Astrocyte (in vitro differentiated cells and primary cell): ENCODE data around the gene LGI2. TPM values are rescaled to one million over a fixed set of nuclear protein-coding genes. Genes with fewer than 3 reads are reported as not detected.

Experiments
- DNase-seq: peaks from one replicate; pipeline ENCODE4 v3.0.0-alpha.2; 2010; ENCODE audit warnings: low read depth
- FAIRE-seq: peaks from 2 replicates; lab custom pipeline; 2011; peaks lifted over from hg19 to GRCh38; lab: Jason Lieb, UNC
- H2AFZ ChIP-seq: 2 replicates; pipeline ENCODE4 v1.6.0; 2012; ENCODE audit warnings: low read depth, low read length, inconsistent platforms
- H3K27ac ChIP-seq: 2 replicates; pipeline ENCODE4 v1.5.1; 2011; ENCODE audit warnings: low read depth, low read length, inconsistent platforms
- H3K27me3 ChIP-seq: 2 replicates; pipeline ENCODE4 v1.6.0; 2011; ENCODE audit warnings: low read length, inconsistent platforms; ENCODE audit not compliant: insufficient read depth
- H3K36me3 ChIP-seq: 2 replicates; pipeline ENCODE4 v1.5.1; 2011; ENCODE audit warnings: low read length, inconsistent platforms; ENCODE audit not compliant: insufficient read depth
- H3K4me1 ChIP-seq: 2 replicates; pipeline ENCODE4 v1.5.1; 2011; ENCODE audit warnings: low read length, inconsistent platforms; ENCODE audit not compliant: insufficient read depth
- H3K4me2 ChIP-seq: 2 replicates; pipeline ENCODE4 v1.6.0; 2012; ENCODE audit warnings: low read length, inconsistent platforms
- H3K4me3 ChIP-seq: 2 replicates; pipeline ENCODE4 v1.5.1; 2011; ENCODE audit warnings: low read depth, mild to moderate bottlenecking, low read length, inconsistent platforms; ENCODE audit not compliant: insufficient read depth
- H3K79me2 ChIP-seq: 2 replicates; pipeline ENCODE4 v1.6.0; 2012; ENCODE audit warnings: mild to moderate bottlenecking, low read length, inconsistent platforms; ENCODE audit not compliant: insufficient read depth
- H3K9ac ChIP-seq: 2 replicates; pipeline ENCODE4 v1.6.0; 2012; ENCODE audit warnings: mild to moderate bottlenecking, low read length, inconsistent platforms
- H3K9me3 ChIP-seq: 2 replicates; pipeline ENCODE4 v1.5.1; 2012; ENCODE audit warnings: low read depth, mild to moderate bottlenecking, low read length, inconsistent platforms; ENCODE audit not compliant: insufficient read depth
- H4K20me1 ChIP-seq: 2 replicates; pipeline ENCODE4 v1.6.0; 2012; ENCODE audit warnings: low read length, inconsistent platforms; ENCODE audit not compliant: insufficient read depth
- H3K27ac Mint-ChIP-seq: one replicate; pipeline ENCODE4 v1.8.0; 2021; ENCODE audit warnings: mild to moderate bottlenecking, mixed read lengths; ENCODE audit not compliant: unreplicated experiment
- H3K27me3 Mint-ChIP-seq: one replicate; pipeline ENCODE4 v1.8.0; 2021; ENCODE audit warnings: low read depth, mixed read lengths; ENCODE audit not compliant: unreplicated experiment
- H3K36me3 Mint-ChIP-seq: one replicate; pipeline ENCODE4 v1.8.0; 2021; ENCODE audit warnings: low read depth, mixed read lengths; ENCODE audit not compliant: unreplicated experiment
- H3K4me1 Mint-ChIP-seq: one replicate; pipeline ENCODE4 v1.8.0; 2021; ENCODE audit warnings: low read depth, mixed read lengths; ENCODE audit not compliant: unreplicated experiment
- H3K4me3 Mint-ChIP-seq: one replicate; pipeline ENCODE4 v1.8.0; 2021; ENCODE audit warnings: mild to moderate bottlenecking, moderate library complexity, mixed read lengths; ENCODE audit not compliant: unreplicated experiment
- H3K9me3 Mint-ChIP-seq: one replicate; pipeline ENCODE4 v1.8.0; 2021; ENCODE audit warnings: mild to moderate bottlenecking, mixed read lengths; ENCODE audit not compliant: unreplicated experiment
- EZH2 ChIP-seq: IDR thresholded peaks from 2 replicates; pipeline ENCODE4 v1.6.1; 2012; ENCODE audit warnings: mild to moderate bottlenecking, low read length, inconsistent platforms; ENCODE audit not compliant: insufficient read depth
- total RNA-seq: library from RNA; stranded (reverse); gene quantifications from 2 replicates; pipeline ENCODE4 v1.2.1, GENCODE V29; 2021
- TF ChIP-seq, protein P1 (sequence below): IDR thresholded peaks from 2 replicates; pipeline ENCODE4 v1.5.1; 2011; ENCODE audit warnings: low read depth, mild to moderate bottlenecking, inconsistent platforms, low read length, moderate library complexity; ENCODE audit not compliant: insufficient read depth

LGI2 gene
- total RNA-seq, 1 donor from 2014 or later, result 0.27 TPM

DNA sequence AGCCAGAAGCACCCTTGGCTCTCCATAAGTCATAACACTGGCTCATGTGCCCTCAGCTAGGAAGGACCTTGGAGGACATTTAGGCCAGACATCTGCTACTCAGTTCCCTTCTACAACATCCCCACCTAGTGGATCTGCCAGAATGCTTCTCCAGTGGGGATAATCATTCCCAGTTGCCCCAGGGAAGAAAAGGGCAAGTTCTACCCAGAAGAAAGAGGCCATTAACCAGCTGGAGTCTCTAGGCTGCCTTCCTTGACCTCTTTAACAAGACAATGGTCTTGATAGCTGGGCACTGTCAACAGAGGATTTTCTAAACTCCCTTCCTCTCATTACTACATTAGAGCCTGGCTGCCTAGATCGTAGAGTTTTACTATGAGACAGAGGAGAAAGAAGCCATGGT lies 42.0 kb downstream of the LGI2 start:
- Histone ChIP-seq H3K4me3 (no peak overlapping the region), H4K20me1 (no peaks in the 10 kb centered on the region), H3K79me2 (no peaks in the 10 kb centered on the region), H3K4me1 (no peaks in the 10 kb centered on the region), H3K27me3 (peaks cover 3% of the 10 kb centered on the region), H3K4me2 (no peak overlapping the region), H3K27ac (no peak overlapping the region), H3K9ac (no peak overlapping the region), H3K9me3 (no peaks in the 10 kb centered on the region), H2AFZ (no peak overlapping the region), H3K36me3 (no peaks in the 10 kb centered on the region)
- DNase-seq (no peak), FAIRE-seq (peak; percentile 9)
- Mint-ChIP-seq H3K27ac (no peak overlapping the region), H3K9me3 (peaks cover 3% of the 10 kb centered on the region), H3K4me3 (no peak overlapping the region), H3K36me3 (no peaks in the 10 kb centered on the region), H3K27me3 (peaks cover 14% of the 10 kb centered on the region), H3K4me1 (peaks cover 4% of the 10 kb centered on the region)
- TF ChIP-seq EZH2, result no peak
- TF ChIP-seq, protein P1, sequence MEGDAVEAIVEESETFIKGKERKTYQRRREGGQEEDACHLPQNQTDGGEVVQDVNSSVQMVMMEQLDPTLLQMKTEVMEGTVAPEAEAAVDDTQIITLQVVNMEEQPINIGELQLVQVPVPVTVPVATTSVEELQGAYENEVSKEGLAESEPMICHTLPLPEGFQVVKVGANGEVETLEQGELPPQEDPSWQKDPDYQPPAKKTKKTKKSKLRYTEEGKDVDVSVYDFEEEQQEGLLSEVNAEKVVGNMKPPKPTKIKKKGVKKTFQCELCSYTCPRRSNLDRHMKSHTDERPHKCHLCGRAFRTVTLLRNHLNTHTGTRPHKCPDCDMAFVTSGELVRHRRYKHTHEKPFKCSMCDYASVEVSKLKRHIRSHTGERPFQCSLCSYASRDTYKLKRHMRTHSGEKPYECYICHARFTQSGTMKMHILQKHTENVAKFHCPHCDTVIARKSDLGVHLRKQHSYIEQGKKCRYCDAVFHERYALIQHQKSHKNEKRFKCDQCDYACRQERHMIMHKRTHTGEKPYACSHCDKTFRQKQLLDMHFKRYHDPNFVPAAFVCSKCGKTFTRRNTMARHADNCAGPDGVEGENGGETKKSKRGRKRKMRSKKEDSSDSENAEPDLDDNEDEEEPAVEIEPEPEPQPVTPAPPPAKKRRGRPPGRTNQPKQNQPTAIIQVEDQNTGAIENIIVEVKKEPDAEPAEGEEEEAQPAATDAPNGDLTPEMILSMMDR, result peak; percentile 44

DNA sequence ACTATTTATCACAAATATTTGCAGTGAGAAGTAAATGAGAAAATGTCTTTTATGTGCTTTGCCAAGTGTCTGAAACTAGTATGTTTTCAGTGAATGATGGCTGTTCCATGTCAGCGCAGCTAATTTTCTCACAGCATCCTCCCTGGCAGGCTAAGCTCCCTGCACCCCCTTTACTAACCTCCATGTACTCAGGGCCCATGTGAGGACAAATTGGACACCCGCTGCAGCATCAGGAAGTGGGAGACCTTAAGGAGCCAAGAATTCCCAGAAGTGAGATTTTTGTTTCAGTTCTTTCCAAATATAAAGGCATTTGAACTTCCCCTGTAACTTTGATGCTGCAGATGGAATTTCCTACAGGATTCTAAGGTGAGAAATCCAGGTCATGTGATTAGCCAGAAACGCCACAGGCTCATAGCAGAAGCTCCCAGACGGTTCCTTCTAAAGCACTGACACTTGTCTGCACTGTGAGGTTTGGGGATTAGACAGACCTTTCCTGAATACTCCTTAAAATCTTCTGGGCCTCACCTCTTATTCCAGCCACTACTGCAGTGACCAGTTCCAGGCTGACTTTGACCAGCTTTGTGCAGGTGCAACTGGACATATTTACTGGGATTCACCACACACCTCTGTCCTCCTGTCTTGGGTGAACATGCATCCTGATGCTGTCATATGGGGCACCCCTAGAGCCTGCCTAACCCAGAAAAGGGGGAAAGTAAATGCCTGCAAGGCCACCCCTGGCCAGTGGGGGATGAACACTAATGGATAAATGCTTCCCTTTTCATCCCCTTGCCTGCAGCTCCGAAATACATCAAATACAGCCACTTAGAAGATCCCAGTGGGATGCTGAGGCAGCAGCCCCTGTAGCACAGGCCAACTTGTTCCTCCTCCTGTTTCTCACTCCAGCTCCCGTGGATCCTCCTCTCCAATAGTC lies 45.9 kb downstream of the LGI2 start:
- H3K4me3 Mint-ChIP-seq, result no peak overlapping the region
- H3K27me3 Mint-ChIP-seq, result peaks cover 25% of the 10 kb centered on the region
- DNase-seq (no peak), FAIRE-seq (no peak)
- no peak for TF ChIP-seq EZH2
- TF ChIP-seq, protein P1, result no peak
- no peaks in the 10 kb centered on the region for H3K4me1 Mint-ChIP-seq
- H3K36me3 Mint-ChIP-seq, result no peaks in the 10 kb centered on the region
- H3K4me3 ChIP-seq, result no peak overlapping the region
- H3K9ac ChIP-seq, result no peak overlapping the region
- no peak overlapping the region for H3K4me2 ChIP-seq
- no peaks in the 10 kb centered on the region for H4K20me1 ChIP-seq
- peaks cover 6% of the 10 kb centered on the region for H3K27me3 ChIP-seq
- H3K27ac Mint-ChIP-seq, result no peak overlapping the region
- peaks cover 3% of the 10 kb centered on the region for H3K9me3 Mint-ChIP-seq
- no peaks in the 10 kb centered on the region for H3K4me1 ChIP-seq
- H2AFZ ChIP-seq, result no peak overlapping the region
- no peaks in the 10 kb centered on the region for H3K9me3 ChIP-seq
- H3K79me2 ChIP-seq, result no peaks in the 10 kb centered on the region
- no peak overlapping the region for H3K27ac ChIP-seq
- H3K36me3 ChIP-seq, result no peaks in the 10 kb centered on the region

DNA sequence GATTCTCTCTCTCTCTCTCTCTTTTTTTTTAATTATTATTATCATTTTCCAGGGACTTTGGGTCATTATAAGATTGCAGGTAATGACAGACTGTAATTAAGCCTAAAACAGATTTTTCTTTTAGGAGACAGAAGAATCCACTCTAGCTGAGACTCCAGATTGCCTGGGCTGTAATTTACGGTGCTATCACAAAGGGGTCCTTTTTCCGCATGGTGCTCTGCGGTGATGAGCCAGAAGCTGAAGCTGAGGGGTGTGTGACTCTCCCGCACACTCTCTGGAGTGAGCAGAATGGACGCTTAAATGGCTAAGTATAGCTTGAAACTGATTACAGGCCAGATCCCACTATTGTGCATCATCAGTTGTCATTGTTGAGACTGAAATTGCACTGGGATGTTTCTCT lies 50.0 kb downstream of the LGI2 start:
- Mint-ChIP-seq H3K9me3 (no peaks in the 10 kb centered on the region), H3K36me3 (no peaks in the 10 kb centered on the region), H3K27ac (no peak overlapping the region), H3K27me3 (peaks cover 37% of the 10 kb centered on the region), H3K4me3 (no peak overlapping the region), H3K4me1 (no peaks in the 10 kb centered on the region)
- H3K27me3 ChIP-seq, result peaks cover 6% of the 10 kb centered on the region
- TF ChIP-seq, protein P1, result no peak
- TF ChIP-seq EZH2, result no peak
- no peaks in the 10 kb centered on the region for H3K4me1 ChIP-seq
- H3K4me3 ChIP-seq, result no peak overlapping the region
- DNase-seq (no peak), FAIRE-seq (no peak)
- H3K36me3 ChIP-seq, result no peaks in the 10 kb centered on the region
- H3K9me3 ChIP-seq, result no peaks in the 10 kb centered on the region
- H2AFZ ChIP-seq, result no peak overlapping the region
- no peaks in the 10 kb centered on the region for H3K79me2 ChIP-seq
- no peak overlapping the region for H3K9ac ChIP-seq
- H3K27ac ChIP-seq, result no peak overlapping the region
- H3K4me2 ChIP-seq, result no peak overlapping the region
- no peaks in the 10 kb centered on the region for H4K20me1 ChIP-seq
